GM21723 (cell line): ENCODE measurements around the gene CSTB.

ENCODE experiments used
- ATAC-seq: cut with Tn5 transposase; IDR thresholded peaks from one replicate; pipeline ENCODE4 v1.9.1; 2021; ENCODE audit warnings: mild to moderate bottlenecking, moderate library complexity; ENCODE audit not compliant: unreplicated experiment

Gene CSTB

DNA sequence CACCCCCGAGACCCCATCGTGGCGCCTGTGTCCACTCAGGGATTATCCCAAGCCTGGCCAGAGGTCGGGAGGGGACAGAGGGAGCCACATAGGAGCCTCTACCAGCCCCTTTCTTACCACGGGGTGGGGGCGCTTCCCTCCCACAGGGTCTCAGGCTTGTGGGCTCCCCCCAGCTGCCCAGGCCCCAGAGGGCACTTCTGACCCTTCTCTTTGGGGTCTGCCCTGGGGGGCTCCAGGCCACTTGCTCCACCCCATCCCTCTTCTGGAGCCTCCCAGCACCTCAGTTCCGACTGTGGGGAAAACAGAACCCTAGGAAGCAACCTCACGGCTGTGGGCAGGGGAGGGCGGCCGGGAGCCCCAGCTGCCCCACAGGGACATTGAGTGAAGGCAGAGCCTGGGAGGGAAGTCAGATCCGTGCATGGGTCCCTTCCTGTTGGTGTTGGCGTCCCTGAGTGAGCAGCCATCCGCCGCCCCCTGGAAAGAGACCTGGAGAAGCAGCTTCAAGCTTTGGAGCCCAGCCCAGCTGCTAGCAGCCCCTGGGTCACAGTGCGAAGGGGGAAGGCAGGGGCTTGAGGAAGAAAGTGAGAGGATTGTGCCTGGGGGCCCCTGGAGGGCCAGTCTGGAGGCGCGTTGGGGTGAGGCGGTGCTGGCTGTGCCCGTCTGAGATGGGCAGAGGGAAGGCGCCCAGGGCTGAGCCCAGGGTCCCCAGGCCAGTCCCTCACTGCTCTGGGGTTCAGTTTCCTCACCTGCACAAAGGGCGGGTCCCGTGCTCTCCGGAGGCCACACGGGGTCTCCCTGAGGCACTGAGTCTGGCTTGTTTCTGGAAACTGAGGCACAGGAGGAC, 35.4 kb upstream of the CSTB start:
- no peak for ATAC-seq

DNA sequence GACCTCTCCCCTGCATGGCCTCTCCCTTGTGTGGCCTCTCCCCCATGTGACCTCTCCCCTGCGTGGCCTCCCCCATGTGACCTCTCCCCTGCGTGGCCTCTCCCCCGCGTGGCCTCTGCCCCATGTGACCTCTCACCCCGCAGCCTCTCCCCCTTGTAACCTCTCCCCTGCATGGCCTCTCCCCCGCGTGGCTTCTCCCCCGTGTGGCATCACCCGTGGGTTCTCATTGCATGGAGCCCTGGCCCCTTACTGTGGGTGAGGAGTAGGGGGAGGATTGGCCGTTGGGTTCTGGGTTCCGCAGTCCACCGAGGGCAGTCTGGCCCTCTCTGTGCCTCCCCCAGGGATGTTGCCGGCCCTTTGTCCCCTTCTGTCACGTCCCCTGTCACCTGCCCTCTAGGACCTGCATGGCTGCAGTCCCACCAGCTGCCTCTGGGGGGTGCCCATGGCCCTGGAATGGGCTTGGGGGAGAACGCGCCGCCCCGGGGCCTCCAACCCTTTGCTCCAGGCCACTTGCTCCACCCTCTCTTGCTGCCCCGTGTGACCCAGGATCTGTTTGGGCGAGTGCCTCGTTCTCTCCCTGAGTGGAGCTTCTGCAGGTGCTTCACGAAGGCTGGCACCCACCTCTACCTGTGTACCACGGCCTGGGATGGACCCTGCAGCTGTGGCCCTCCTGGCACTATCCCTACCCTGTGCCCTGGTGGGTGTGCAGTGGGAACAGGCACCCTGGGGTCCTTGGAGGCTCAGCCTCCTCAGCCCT, 34.6 kb upstream of the CSTB start:
- peak; percentile 63 for ATAC-seq

DNA sequence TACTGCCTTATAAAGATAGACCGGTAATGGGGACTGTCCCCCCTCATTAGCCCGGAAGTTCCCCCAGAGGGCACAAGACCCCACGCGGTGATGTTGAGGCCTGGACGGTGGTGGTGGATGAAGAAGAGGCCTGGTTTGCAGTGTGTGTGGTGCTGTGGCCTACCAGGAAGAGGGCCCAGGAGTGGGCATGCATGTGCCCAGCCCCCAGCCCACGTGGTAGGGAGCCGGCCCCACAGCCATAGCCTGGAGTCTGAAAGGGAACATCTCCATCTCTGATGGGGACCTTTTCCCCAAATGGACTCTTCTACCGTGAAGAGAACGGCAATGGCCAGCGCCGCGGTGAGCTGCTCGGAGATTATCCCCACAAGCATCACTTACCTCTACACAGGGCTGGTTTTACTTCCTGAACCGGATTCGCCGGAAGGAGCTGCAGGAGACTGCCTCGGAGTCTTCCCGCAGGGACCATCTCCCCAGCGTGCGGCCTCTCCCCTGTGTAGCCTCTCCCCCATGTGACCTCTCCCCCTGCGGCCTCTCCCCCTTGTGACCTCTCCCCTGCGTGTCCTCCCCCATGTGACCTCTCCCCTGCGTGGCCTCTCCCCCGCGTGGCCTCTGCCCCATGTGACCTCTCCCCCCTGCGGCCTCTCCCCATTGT, 33.9 kb upstream of the CSTB start:
- ATAC-seq, result no peak

DNA sequence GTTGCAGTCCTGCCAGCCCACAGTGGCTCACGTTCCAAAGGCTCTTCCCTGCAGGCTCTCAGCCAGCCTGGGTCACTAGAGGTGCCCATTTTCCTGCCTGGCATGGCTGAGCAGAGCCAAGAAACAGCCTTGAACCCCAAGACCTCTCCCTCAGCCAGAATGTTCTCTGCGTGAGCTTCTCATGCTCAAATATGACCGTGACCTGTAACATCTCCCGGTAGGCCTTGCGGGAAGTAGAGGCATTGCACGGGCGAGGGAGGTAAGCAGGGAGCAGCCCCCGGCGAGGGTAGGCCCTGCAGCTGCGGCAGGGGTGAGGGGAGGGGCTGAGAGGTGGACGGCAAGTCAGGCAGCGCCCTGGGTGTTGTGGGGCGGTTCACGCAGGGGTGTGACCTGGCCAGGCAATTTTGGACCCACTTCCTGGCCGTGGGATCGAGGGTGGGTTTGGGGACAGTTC, 33.3 kb upstream of the CSTB start:
- ATAC-seq, result no peak

DNA sequence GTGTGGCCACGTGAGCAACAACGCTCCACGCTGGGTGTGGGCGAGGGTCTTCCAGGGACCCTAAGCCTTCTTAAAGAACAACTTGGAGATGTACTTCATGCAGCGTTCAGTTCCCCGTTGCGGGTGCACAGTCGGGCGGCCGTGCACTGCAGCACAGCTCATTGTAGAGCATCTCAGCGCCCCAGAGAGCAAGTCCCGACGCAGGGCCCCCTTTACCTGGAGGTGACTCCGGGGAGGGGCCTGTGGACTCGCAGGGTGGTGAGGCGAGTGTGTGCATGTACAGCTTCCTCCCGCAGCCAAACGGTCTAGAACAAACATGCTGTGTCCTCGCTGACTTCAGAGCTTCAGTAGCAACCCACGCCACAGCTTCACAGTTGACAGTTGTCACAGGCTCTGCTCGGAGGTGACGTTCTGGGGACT, 32.7 kb upstream of the CSTB start:
- ATAC-seq, result no peak

DNA sequence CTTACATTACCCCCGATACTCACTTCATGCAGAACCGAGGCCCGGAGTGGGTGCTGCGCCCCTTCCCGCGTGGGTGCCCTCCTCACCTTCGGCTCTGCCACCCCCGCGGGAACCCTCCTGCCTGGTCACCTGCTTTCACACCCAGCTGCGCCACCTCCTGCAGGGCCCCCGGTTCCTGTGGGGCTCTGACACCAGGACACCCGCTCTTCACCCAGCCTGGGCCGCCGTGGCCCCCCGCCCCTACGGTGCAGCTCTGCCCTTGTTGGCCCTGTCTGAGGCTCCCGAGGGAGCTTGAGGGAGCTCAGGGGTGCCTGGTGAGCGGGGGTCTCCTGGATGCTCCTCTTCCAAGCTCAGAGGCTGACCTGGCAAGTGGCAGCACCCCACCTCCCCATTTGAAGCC, 32.3 kb upstream of the CSTB start:
- no peak for ATAC-seq

DNA sequence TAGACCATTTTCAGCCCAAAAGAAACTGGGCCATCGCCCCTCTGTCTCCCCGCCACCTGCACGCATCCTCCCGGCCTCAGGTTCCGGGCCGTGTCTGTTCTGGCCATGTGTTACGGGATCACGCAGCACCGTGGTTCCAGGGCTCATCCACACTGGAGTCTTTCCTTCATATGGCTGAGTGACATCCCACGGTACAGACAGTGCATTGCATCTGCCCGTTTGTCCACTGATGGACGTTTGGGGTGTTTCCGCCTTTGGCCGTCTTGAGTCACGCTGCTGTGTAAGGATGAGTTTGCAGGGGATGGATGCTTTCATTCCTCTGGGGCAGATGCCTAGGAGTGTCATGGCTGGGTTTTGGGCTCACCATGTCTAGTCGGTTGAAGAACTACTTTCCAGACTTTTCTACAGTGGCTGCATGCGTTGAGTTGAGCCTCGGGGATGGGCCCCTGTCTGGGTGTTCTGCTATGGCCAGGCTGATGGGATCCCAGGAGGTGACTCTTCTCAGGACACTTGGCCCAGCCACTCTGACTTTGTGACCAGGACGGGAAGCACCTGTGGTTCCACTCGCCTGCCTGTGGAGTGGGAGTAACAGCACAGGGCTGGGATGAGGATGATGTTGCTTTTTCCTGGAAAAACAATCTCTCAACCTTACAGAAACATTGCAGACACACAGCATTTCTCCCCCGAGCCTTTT, 30.1 kb upstream of the CSTB start:
- ATAC-seq, result peak; percentile 10

DNA sequence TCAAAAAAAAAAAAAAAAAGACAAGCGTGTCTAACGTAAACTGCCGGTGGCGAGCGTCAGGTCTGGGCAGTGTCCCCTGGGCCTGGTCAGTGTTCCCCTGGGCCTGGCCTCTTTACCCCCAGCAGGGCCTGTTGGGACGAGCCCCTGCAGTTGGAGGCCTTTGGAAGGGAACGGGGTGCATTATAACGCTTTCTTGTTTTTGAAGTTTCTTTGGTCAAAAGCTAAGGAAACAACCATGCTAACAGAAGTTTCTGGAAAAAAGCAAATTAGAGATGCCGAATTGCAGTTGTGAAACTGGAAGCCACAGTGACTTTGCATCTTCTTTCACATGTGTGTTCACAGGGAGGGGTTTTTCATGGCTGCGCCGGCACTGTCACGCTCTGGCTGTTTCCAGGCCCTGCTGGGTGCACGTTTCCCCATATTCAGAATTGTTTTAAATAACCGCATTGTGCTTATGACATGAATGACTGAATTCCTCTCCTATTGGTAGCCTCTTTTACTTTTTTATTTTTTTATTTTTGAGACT, 29.2 kb upstream of the CSTB start:
- peak; percentile 72 for ATAC-seq

DNA sequence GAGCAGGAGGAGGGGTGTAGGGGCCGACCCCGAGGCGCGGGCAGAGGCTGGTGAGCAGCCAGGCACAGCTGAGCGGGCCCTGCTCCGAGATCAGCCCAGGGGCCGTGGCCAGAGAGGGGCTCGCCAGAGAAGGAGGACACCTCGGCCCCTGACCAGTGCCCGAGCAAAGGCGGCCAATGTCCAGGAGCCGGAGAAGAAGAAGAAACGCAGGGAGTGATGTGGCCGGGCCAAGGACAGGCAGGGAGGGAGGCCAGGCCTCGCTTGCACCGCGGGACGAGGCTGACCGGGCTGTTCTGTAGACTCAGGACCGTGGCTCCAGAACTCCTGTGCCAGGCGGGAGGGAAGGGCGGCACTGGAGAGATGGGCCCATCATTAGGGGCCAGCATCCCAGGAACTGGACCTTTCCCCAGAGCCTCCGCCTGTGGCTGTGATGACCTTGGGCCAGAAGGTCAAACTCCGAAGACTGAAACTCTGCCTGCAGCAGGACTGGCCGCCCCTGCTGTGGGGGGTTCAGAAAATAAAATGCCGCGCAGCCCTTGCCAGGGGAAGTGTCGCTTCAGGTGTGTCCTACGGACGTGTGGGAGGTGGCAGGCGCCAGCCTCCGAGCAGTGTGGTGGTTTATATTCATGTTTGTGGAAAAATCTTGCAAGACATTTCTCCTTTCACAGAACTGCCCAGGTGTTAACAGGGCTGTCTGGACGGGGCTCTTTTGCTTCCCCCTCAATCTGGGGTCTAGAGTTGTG, 27.6 kb upstream of the CSTB start:
- no peak for ATAC-seq

DNA sequence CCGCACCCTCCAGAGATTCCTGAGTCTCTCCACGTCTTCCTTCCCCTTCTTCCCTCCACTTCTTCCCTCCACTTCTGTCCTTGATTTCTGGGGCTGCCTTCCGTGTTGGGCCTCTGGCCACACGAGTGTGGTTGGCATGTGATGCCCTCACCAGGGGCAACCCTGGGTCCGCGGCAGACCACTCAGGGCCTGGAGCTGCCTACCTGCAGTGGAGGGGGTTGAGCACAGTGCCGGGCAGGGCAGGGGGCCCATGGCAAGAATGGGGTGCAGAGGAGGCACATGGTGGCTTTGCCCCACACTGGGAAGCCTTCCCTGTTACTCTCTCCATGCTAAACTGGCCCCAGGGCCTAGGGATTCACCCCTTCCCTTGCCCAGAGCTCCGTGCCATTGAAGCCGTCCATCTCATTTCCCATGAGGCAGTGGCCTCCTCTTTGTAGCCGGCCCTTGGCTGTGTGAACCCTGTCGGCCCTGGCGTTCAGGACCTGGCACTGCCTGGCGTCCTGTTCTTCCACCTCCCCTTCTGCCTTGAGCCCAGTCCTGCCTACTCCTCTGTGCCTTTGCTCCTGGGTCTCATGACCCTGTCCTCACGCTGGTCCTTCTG, 26.7 kb upstream of the CSTB start:
- ATAC-seq, result no peak

DNA sequence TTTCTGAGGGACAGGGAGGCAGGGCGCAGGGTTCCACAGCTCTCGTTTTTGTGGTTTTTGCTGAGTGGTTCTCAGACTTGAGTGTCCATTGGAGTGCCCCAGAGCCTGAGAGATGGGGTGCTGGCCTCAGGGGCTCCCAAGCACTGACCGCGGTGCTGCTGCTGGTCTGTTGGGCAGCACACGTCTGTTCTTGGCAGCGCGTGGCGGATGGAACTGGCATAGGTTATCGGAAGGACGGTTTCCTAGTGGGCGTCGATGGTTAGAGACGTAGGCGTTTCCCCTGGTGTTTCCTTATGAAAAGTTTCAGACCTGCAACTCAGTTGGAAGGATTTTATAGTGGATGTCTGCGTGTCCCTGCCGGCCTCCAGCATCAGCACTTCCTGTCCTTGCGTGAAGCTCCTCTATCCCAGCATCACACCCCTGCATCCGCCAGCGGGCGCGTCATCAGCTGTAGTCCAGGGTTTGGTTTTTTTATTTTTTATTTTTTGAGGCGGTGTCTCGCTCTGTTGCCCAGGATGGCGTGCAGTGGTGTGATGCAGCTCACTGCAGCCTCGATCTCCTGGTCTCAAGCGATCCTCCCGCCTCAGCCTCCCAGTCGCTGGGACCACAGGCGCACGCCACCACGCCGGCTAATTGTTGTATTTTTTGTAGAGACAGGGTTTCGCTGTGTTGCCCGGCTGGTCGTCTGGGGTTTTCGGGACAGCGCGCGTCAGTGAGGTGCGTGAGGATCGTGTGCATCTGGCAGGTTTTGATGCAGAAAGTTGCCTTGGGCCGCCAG, 25.1 kb upstream of the CSTB start:
- ATAC-seq, result no peak

DNA sequence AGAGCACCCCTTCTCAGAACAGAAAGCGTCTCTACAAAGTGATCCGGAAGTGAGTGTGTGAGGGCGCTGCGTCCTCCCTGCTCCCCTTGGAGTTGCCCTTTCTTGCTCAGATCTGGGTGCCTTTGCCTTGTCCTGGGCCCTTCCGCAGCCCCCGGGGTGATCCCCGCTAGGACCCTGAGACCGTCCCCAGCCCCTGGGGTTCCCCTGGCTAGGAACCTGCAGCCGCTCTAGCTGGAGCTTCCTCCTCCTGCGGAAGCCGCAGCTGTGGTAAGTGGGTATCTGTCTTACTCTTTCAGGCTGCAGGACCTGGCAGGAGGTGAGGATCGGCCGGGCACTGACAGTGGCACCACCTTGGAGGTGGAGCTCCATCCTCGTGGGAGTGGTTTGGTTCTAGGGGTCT, 24.5 kb upstream of the CSTB start:
- ATAC-seq, result no peak

DNA sequence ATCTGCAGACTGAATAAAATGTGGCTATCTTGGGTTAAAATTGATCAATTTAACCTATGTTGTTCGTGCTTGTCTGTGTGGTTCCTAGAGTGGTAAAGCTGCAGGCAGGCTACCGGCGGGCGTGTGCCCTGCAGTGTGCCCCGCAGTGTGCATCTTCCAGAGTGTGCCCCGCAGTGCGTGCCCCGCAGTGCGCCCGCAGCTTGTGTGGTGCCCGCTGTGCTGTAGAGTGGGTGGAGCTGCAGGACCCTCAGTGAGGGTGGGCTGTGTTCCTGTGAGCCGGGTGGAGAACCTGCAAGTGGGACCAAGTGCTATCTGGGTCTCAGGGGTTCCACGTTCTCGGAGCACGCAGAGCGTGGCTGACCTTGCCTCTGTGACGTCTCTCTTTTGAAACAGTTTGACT, 24.0 kb upstream of the CSTB start:
- no peak for ATAC-seq

DNA sequence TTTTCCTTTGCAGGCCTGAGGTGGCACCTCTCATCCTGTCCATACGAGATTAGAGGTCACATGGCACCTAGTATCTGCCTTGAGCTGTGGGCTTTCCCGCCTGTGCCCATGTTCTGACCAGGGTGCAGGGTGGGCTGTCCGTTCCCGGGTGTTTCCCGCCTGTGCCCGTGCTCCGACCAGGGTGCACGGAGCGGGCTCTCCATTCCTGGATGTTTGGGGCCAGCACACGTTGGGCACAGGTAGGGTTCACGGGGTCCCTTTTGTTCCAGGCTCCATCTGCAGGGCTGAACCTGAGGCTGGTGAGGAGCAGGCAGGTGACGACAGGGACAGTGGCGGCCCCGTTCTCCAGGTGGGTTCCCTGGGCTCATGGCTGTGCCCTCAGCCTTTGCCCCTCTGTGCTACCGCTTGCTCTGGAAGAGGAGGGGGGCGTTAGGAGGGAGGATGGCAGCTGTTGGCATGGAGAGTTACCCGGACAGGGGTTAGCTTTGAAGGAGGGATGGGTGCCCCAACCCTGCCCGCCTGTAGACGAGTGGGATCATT, 23.3 kb upstream of the CSTB start:
- ATAC-seq, result no peak

DNA sequence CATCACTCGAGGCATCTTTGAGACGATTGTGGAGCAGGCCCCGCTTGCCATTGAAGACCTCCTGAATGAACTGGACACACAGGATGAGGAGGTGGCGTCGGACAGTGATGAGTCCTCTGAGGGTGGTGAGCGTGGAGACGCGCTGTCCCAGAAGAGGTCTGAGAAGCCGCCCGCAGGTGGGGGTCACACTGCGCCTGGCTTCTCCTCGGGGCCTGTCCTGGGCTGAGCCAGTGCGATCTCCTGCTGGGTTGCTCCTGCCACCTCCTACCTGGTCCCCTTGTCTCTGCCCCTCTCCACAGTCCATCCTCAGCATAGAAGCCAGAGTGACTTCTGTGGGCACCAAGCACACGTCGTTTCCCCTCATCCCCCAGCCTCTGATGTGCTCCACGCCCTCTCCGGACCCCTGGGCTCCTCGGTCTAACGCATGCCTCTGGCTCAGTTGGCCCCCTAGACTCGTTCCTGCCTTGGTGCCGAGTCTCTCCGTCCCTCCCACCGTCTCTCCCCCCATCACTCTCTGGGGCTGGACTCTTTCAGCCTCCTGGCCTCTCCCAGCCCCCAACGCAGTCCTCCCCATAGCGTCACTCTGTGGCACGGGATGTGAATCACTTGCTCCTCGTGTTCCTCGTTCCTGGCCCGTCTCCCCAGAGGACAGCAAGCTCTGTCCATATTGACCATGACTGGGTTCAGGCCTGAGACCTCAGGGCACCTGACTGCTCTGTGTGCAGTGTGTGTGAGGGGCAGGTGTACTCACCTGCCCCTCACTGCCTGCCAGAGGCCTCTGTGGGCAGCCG, 22.0 kb upstream of the CSTB start:
- no peak for ATAC-seq

DNA sequence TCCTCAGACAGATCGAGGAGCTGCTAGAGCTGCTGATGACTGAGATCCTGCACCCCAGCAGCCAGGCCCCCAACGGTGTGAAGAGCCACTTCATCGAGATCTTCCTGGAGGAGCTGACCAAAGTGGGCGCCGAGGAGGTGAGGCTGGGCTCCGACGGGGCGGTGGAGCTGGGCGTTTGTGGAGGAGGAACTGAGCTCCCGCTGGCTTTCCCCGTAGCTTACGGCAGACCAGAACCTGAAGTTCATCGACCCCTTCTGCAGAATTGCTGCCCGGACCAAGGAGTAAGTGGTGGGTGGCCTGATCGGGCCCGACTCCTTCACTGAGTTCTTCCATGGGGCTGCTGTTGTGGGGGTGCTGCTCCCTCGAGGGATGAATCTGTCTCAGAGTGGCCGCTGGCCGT, 21.3 kb upstream of the CSTB start:
- no peak for ATAC-seq

DNA sequence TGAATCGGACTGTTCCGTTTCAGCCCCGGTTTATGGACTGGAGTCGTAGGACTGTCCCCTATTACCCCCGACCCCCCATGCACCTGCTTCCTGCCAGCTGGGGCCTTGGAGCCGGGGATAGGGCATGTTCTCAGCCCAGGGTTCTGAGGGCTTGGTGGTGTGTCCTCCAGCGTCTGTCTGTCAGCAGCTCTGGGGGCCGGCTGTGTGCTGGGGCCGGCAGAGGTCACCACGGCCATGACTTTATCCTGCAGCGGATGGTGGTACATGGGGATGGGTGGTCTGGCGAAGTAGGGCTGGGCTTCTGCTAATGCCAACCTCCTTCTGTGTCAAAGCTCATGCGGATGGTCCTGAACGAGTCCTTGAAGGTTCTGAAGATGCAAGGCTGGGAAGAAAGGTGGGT, 18.7 kb upstream of the CSTB start:
- no peak for ATAC-seq

DNA sequence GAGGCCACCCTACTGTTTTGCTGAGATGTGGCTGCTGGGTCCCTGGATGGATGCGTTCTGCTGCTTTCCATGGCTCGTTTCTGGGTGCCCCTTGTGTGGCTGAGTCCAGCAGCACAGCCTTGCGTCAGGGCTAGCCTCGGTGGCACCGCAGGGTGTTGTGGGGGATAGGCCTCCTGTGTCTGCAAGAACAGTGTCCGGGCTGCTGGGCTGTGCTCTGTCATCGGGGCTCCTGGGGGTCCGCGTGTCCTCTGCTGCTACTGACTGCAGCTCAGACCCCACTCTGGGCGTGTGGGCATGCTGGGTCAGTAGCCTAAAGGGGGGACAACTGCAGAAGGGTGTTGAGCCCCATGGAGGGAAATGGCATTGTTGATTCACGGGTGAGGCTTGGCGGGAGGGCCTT, 18.2 kb upstream of the CSTB start:
- no peak for ATAC-seq
